GM12873 (cell line): ENCODE measurements around the gene EEF1AKMT3.

Source experiments
- TF ChIP-seq, protein P1 (sequence below): IDR thresholded peaks from 2 replicates; pipeline ENCODE4 v1.5.1; 2012; ENCODE audit warnings: low read depth, mild to moderate bottlenecking, moderate library complexity, low read length, control low read depth; ENCODE audit not compliant: insufficient read depth; ENCODE audit errors: missing control alignments

EEF1AKMT3 gene

DNA sequence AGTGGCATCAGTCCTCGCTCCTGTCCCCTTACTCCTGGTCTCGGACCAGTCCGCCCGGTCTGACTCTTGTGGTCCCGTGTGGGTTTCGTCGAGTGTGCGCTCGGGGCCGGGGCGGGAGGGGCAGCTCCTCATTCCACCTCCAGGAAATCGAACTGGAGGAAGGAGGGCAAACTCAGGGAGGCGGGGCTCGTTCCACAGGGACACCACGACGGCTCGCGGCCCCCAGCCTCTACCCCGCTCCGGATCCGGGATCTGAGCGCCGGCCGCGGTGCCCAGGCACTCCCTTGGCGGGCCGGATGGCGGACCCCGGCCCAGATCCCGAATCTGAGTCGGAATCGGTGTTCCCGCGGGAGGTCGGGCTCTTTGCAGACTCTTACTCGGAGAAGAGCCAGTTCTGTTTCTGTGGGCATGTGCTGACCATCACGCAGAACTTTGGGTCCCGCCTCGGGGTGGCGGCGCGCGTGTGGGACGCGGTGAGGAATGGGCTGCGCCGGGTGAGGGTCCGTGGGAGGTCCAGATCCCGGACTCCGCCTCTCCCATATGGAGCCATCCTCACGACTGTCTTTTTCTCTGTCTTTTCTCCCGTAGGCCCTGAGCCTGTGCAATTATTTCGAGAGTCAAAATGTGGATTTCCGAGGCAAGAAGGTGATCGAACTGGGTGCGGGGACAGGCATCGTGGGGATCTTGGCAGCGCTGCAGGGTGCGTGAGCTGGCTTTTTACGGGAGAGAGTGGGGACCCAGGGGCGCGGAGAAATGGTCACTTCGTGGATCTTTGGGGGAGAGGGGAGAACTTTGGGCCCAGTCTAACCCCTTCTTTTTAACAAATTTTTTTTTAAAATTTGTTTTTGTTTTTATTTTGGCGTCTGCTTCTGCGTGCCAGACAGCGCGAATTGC, at the start of gene EEF1AKMT3:
TSS of gene EEF1AKMT3 (plus strand) at position 186 of the 894 bp plus-strand sequence. CDS start at position 297, 111 bp downstream.
- TF ChIP-seq, protein P1, sequence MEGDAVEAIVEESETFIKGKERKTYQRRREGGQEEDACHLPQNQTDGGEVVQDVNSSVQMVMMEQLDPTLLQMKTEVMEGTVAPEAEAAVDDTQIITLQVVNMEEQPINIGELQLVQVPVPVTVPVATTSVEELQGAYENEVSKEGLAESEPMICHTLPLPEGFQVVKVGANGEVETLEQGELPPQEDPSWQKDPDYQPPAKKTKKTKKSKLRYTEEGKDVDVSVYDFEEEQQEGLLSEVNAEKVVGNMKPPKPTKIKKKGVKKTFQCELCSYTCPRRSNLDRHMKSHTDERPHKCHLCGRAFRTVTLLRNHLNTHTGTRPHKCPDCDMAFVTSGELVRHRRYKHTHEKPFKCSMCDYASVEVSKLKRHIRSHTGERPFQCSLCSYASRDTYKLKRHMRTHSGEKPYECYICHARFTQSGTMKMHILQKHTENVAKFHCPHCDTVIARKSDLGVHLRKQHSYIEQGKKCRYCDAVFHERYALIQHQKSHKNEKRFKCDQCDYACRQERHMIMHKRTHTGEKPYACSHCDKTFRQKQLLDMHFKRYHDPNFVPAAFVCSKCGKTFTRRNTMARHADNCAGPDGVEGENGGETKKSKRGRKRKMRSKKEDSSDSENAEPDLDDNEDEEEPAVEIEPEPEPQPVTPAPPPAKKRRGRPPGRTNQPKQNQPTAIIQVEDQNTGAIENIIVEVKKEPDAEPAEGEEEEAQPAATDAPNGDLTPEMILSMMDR: no peak

DNA sequence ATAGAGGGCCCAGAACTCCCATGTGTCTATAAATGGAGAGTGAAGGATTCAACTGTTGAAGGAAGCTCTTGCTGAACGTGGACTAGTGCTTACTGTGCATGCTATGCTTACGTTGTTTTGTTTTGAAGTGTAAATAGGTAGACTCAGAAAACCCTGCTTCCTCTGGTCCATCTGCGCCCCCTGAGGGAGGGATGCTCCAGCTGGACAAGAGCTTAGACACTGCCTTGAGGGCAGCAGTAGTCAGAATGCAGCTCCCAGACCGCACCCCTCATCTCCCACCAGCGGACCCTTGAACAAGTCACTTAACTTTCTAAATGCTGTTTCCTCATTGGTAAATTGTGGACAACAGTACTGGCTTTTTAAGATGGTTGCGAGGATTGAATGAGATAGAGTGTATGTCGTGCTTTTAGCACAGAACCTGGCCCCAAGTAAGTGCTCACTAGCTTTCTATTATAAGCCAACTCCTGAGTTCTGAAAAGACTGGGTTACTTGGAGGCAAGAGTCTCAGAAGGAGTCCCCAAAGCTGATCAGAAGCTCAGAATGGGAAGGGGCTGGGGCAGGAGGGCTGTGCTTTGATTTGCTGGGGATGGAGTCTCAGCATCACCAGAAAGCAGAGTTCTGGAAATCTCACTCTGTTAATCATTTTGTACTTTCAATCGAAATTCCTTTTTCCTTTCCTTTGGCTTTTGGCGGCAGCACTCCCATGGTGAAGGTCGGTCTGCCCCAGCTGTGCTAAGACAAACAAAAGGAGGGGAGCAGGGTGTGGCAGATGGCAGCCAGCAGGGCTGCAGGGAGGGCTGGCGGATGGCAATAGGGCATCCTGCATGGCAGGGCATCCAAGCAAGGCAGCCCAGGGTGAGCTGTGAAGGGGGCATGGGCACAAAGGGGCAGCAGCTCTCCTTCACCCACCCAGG, 49.4 kb upstream of the EEF1AKMT3 start:
- TF ChIP-seq, protein P1: no peak

DNA sequence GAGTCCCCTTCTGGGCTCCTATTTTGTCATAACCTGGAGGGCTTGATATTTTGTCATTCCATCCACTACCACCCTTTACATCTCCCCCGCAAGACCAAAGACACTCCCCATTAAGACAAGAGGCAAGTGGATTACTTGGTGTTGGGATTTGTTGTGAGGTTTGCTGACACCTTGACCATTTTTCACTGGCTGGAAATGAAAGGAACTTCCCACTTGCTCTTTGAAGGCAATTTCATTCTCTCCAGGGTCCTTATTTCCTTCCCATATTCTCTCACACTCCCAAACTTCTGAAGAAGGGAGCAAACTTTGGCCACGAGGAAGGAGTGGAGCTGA, 48.8 kb upstream of the EEF1AKMT3 start:
- TF ChIP-seq, protein P1: no peak

DNA sequence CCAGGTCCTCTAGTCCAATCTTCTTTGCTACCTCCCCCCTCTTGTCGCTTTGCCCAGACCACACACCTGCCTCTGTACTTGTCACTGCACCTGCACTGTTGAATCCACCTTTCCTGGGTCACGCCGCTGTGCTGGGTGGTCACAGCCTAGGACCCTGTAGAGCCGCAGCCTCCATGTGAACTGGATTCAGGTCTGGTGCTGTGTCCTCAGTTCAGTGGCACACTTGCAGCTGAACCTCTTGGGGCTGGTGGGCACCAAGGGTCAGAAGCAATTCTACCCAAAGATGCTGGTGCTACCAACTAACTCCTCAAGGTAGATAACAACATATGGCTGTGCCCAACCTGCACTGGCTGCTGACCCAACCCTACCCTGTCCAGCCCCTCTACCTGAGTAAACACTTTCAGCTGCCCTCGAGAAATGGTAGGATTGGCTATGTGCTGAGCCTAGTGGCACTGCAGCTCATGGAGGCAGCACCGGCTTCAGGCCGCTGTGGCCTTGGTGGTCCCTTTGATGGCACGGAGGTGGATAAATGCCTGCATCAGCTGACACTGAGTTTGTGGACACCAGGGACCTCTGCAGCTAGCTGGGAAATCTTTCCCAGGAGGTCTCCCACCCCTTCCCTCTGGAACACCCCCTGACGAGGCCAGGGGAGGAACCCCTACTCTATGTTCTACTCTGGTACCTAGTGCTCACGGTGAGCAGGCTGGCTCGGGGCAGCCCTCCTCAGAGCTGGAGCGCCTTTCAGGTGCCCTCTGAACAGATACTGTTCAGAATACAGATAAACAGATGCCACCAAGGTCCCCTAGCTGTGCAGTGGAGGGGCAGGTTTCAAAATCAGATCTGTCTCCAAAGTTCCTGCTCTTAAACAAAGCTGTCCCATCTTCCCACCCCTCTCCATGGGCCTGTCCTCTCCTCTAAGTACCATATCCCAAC, 48.1 kb upstream of the EEF1AKMT3 start:
- TF ChIP-seq, protein P1: no peak

DNA sequence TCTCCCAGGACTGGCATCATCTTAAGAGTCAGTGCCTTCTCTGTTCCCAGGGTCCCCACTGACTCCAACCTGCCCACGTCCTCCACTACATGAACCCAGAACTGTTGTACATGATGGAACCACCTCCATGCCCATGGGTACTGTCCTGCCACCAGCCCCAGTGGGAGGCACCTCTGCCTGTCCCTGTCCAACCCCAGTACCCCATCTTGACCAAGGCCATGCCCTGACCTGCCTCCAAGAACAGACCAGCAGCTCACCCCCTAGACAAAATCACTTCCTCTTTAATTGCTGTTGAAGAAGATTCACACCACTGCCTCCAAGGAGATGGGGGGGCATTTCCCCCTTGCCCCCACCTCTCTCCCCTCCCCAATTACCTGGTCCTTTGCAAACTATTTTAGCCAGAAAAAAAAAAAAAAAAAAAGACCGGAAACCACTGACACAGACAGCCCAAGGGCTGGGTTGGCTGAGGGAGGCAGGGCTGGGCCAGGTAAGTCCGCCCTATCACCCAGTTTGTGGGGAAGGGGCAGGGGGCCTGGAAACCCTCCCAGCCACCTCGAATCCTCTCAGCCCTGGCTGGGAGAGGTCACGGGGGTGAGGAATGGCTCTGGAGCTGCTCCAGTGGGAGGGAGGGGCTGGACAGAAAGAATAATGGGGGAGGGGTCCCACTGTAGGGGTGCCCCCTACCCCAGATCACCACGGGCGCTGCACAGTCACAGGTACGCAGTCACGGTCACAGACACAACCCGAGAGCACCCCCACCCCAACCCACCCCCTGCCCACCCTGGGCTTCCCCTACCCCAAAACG, 47.3 kb upstream of the EEF1AKMT3 start:
- TF ChIP-seq, protein P1: no peak

DNA sequence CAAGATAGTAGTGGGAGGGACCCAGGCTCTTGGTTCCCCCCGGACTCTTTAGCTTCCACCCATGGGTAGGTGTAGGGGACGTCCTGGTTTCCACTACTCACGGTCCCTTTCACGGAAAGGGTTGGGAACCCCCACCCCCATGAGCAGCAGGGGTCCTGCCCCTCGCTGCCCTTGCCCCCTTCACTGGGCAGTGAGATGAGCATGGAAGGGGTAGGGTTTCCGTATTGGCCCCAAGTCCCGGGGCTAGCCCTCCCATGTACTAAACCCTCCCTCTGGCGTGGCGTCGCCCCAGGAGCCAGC, 46.6 kb upstream of the EEF1AKMT3 start:
- TF ChIP-seq, protein P1: no peak
